Activated B cell treated with CpG ODN at 0.5 μM for 24 hours (primary cell): ENCODE data around the gene RIN3. TPM values are rescaled to one million over a fixed set of nuclear protein-coding genes. Genes with fewer than 3 reads are reported as not detected.

Experiments
- ATAC-seq: fragments of 200-7000 bp; cut with Tn5 transposase; one replicate; pipeline ENCODE4 v1.10.0; 2021; ENCODE audit warnings: low read depth, mild to moderate bottlenecking, moderate library complexity
- CTCF ChIA-PET: fragments of 350-600 bp; sonication (Branson Sonifier 250); formaldehyde crosslinking; loops from one replicate; lab custom pipeline; 2021; ENCODE audit warnings: antibody characterized with exemption; lab: Charles Lee
- POLR2A ChIA-PET: fragments of 350-600 bp; sonication (Branson Sonifier 250); formaldehyde crosslinking; loops from one replicate; lab custom pipeline; 2021; ENCODE audit warnings: antibody characterized with exemption; lab: Charles Lee
- DNase-seq: peaks from one replicate; pipeline ENCODE4 v3.0.0; 2022
- H3K27ac Mint-ChIP-seq: one replicate; pipeline ENCODE4 v1.8.0; 2020; ENCODE audit warnings: mixed read lengths
- H3K27me3 Mint-ChIP-seq: one replicate; pipeline ENCODE4 v1.8.0; 2021; ENCODE audit warnings: mixed read lengths
- H3K36me3 Mint-ChIP-seq: one replicate; pipeline ENCODE4 v1.8.0; 2021; ENCODE audit warnings: low read depth, mixed read lengths
- H3K4me1 Mint-ChIP-seq: one replicate; pipeline ENCODE4 v1.8.0; 2021; ENCODE audit warnings: mixed read lengths
- H3K4me3 Mint-ChIP-seq: one replicate; pipeline ENCODE4 v1.8.0; 2020; ENCODE audit warnings: mild to moderate bottlenecking, mixed read lengths
- H3K9me3 Mint-ChIP-seq: one replicate; pipeline ENCODE4 v1.8.0; 2020; ENCODE audit warnings: mixed read lengths
- intact Hi-C: fragments of 100-400 bp; cut with micrococcal nuclease; formaldehyde crosslinking; loops from one replicate; pipeline ENCODE4 v1.15.1; 2024
- total RNA-seq: library from RNA; stranded (reverse); gene quantifications from 2 replicates; pipeline ENCODE4 v1.2.3, GENCODE V29; 2022
- TF ChIP-seq, protein P1 (sequence below): fragments of 200-600 bp; IDR thresholded peaks from one replicate; pipeline ENCODE4 v1.8.0; 2022; ENCODE audit warnings: antibody characterized with exemption, mild to moderate bottlenecking

RIN3 gene
- total RNA-seq, 1 donor from 2014 or later = 62.6 TPM

DNA sequence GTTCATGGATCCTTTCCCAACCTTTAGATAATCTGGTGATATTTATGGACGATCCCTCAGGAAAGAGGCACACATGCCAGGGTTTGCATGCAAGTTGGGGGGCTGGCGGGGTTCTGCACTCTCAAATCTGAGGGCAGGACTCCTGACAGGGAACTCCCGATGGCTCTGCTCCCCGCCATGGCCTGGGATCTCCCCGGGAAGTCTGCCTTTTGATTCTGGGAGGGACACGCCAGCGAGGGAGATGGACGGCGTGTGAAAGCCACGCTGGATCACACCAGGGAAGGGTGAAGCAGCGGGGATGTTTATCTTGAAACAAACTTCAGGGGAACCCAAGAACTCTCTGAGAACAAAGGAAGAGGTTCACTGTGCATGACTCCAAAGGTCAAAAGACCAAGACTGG, 191.2 kb downstream of the RIN3 start:
- DNase-seq = no peak
- ATAC-seq = no peak
- ChIA-PET POLR2A (interaction anchor here (0.7 to 1.6 kb wide), 8 partner anchors 10 to 665 kb away, joined by 3 to 7 read pairs (median 6); partner anchors contain the start of genes GOLGA5, LGMN and TRIP11), CTCF (interaction anchor here (1.1 kb wide), 2 partner anchors 18 to 76 kb away, joined by 3 read pairs; no protein-coding TSS in a partner anchor)
- H3K4me1 Mint-ChIP-seq = peaks cover 56% of the 10 kb centered on the region
- TF ChIP-seq, protein P1, sequence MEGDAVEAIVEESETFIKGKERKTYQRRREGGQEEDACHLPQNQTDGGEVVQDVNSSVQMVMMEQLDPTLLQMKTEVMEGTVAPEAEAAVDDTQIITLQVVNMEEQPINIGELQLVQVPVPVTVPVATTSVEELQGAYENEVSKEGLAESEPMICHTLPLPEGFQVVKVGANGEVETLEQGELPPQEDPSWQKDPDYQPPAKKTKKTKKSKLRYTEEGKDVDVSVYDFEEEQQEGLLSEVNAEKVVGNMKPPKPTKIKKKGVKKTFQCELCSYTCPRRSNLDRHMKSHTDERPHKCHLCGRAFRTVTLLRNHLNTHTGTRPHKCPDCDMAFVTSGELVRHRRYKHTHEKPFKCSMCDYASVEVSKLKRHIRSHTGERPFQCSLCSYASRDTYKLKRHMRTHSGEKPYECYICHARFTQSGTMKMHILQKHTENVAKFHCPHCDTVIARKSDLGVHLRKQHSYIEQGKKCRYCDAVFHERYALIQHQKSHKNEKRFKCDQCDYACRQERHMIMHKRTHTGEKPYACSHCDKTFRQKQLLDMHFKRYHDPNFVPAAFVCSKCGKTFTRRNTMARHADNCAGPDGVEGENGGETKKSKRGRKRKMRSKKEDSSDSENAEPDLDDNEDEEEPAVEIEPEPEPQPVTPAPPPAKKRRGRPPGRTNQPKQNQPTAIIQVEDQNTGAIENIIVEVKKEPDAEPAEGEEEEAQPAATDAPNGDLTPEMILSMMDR = no peak
- peak overlapping the region; percentile 51 for H3K4me3 Mint-ChIP-seq
- intact Hi-C loops = loop anchor here (1.0 to 5.0 kb wide), 6 partner anchors 9 to 87 kb away; partner anchors contain the start of genes GOLGA5 and LGMN
- no peaks in the 10 kb centered on the region for H3K9me3 Mint-ChIP-seq
- H3K27ac Mint-ChIP-seq = peak overlapping the region; percentile 90
- H3K36me3 Mint-ChIP-seq = peaks cover 25% of the 10 kb centered on the region
- H3K27me3 Mint-ChIP-seq = no peaks in the 10 kb centered on the region

DNA sequence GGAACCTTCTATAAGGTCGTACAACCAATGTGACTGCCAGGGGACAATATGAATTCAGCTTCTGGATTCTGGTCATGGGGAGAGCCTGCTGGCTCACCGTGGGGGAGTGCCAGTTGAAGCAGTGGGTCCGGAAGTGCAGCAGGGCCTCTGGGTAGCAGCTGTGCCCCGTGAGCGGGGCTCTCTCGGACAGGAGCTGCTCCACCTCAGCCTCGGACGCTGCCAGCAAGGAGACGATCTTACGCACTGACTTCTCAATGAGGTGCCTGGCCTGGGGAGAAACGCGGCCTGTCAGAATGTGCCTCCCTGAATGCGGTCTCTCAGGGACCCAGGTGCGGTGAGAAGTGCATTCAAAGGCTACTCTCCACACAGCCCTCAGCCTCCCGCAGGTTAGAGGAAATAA, 192.8 kb downstream of the RIN3 start:
- Mint-ChIP-seq H3K27ac (no peak overlapping the region), H3K4me1 (peaks cover 47% of the 10 kb centered on the region), H3K4me3 (no peak overlapping the region), H3K36me3 (peaks cover 36% of the 10 kb centered on the region), H3K27me3 (no peaks in the 10 kb centered on the region), H3K9me3 (no peaks in the 10 kb centered on the region)
- POLR2A ChIA-PET = interaction anchor here (0.5 kb wide), 1 partner anchor 36 kb away, joined by 3 read pairs; no protein-coding TSS in a partner anchor
- CTCF ChIA-PET = no interaction called here
- intact Hi-C loops = no loop called here
- TF ChIP-seq, protein P1 = no peak
- DNase-seq = no peak
- ATAC-seq = no peak

DNA sequence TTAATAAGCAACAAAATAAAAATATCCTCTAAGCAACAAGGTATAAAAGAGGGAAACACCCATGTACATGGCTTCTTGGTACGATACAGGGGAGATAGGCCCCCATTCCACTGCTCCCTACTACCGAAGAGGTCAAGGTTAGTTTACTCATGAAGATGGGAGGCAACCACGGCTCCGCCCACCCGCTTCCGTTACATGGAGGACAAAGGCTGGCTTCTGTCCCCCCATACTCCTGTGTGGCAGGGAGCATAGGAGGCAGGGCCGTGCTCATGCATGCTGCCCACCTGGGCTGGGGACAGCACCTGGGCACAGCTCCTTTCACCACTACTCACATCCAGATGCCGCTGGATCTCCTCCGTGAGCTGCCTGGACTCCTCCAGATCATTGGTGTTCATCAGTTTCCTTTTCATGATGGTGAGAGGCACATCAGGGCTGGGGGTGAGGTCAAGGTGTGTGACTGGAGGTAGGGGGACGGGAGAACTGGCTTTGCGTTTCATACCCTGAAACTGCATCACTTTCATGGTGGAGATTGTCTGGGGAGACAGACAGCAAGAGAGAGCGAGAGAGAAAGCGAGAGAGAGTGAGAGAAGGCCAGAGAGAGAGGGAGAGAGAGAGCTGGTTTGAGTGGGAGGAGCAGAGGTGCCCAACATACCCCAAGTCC, 195.9 kb downstream of the RIN3 start:
- Mint-ChIP-seq H3K27me3 (no peaks in the 10 kb centered on the region), H3K4me3 (no peak overlapping the region), H3K36me3 (peaks cover 45% of the 10 kb centered on the region), H3K4me1 (peaks cover 16% of the 10 kb centered on the region), H3K9me3 (no peaks in the 10 kb centered on the region), H3K27ac (no peak overlapping the region)
- TF ChIP-seq, protein P1 = no peak
- POLR2A ChIA-PET = no interaction called here
- CTCF ChIA-PET = interaction anchor here (1.0 kb wide), 1 partner anchor 74 kb away, joined by 3 read pairs; no protein-coding TSS in a partner anchor
- DNase-seq = no peak
- intact Hi-C loops = no loop called here
- no peak for ATAC-seq

DNA sequence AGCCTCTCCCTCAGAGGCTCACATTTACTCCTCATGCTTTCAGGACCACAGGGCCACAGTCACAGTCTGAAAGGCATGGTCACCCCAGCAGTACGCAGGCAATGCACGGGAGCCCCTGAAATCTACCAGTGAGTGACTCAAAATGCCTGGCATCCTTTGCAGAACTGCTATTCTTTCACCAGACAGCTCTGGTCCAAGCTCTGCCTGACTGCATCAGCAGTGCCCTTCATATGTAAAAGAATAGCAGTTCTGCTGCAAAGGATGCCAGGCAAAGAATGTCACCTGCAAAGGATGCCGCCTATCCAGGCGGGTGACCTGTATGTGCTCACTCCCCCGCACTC, 196.4 kb downstream of the RIN3 start:
- DNase-seq = no peak
- no peaks in the 10 kb centered on the region for H3K9me3 Mint-ChIP-seq
- ChIA-PET CTCF (no interaction called here), POLR2A (no interaction called here)
- intact Hi-C loops = no loop called here
- H3K4me1 Mint-ChIP-seq = peaks cover 11% of the 10 kb centered on the region
- peaks cover 47% of the 10 kb centered on the region for H3K36me3 Mint-ChIP-seq
- H3K27ac Mint-ChIP-seq = no peak overlapping the region
- H3K4me3 Mint-ChIP-seq = no peak overlapping the region
- TF ChIP-seq, protein P1 = no peak
- H3K27me3 Mint-ChIP-seq = no peaks in the 10 kb centered on the region
- ATAC-seq = no peak

DNA sequence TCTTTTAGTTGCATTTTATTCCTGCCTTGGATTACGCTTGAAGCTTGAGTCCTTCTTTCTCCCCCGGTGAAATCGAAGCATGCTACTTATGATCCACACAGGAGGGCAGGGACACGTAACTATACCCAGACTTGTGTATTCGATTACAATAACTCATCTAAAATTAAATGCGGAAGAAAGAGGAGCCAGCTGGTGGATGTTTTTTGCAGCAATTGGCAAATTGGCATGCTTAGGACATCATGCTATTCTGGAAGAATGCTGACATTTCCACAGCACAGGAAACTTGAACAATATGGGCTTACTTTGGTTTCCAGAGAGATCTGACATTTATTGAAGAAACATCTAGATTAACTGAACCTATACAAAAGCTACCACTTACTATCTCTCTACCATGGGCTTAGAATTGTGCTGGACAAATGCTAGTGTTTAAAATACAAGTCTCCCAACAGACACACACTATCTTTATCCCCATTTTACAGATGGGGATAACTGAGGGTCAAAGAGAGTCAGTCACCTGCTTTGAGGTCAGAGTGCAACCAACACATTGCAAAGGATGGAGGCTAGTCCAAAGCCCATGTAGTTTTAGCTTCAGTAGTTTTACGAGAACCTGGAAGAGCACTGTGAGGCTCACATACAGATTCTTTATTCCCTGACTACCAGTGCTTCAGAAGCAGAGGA, 198.5 kb downstream of the RIN3 start:
- CTCF ChIA-PET = interaction anchor here (1.8 to 8.2 kb wide), 4 partner anchors 25 to 75 kb away, joined by 6 to 73 read pairs (median 16); no protein-coding TSS in a partner anchor
- DNase-seq (no peak), ATAC-seq (no peak)
- Mint-ChIP-seq H3K9me3 (no peaks in the 10 kb centered on the region), H3K4me1 (no peaks in the 10 kb centered on the region), H3K4me3 (no peak overlapping the region), H3K36me3 (peaks cover 45% of the 10 kb centered on the region), H3K27me3 (no peaks in the 10 kb centered on the region), H3K27ac (no peak overlapping the region)
- POLR2A ChIA-PET = no interaction called here
- TF ChIP-seq, protein P1 = no peak
- intact Hi-C loops = no loop called here
